ENCODE measurements around the gene SLC38A10.

SLC38A10 gene

DNA sequence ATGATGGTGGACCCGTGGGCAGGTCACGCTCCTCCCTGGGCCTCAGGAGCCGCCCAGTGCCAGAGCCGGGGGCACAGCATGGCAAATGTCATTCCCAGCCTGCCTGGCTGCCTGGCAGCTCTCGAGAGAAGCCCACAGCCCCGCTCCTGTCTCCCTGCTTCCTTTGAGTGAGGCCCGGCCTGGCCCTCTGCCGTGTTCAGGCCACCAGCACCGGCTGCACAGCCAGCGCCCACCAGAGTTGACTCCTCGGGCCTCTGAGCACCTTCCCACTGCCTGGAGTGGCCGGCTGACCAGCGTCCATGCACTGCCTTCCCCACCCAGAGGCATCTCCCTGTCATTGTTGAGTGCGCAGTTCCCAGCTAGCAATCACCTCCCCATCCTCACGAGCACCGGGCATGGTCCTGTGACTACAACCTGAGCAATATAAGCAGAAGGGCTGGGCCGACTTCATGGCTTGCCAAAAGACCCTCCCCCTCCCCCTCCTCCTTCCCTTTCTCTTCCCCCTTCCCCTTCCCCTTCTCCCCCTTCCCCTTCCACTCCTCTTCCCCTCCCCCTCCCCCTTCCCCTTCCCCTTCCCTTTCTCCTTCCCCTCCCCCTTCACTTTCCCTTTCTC, 11.9 kb upstream of the SLC38A10 start:
- no peak for TF ChIP-seq CTCF (IDR thresholded peaks at IDR 0.05; ENCODE audit: control extremely low read depth, extremely low read depth, low read depth, missing control alignments)
- ChIA-PET CTCF (interaction anchor here (1.6 to 2.0 kb wide), 2 partner anchors 10 to 294 kb away, joined by 4 read pairs; no protein-coding TSS in a partner anchor), POLR2A (no interaction called here)
- no peak for DNase-seq (ENCODE audit: extremely low spot score)

DNA sequence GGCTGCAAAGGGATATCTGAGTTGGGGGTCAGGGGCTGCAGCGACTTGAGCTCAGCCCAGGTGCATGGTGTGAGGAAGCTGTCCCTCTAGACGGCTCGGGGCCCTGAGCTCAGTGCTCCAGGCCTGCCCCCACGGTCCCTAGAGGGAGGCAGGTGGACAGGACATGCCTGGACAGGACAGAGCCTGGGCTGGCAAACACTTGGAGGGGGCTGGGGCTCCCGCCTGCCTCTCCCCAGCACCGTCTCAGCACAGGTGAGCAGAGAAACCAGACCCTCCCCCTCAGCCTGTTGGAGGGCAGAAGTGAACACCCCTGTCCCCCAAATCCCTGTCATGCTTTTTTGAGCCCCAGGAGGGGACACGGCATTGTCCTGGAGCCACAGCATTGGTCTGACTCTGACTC, 11.4 kb upstream of the SLC38A10 start:
- CTCF ChIA-PET, result interaction anchor here (1.6 to 2.0 kb wide), 2 partner anchors 10 to 294 kb away, joined by 4 read pairs; no protein-coding TSS in a partner anchor
- DNase-seq (ENCODE audit: extremely low spot score), result no peak
- TF ChIP-seq CTCF (IDR thresholded peaks at IDR 0.05; ENCODE audit: control extremely low read depth, extremely low read depth, low read depth, missing control alignments), result no peak
- POLR2A ChIA-PET, result no interaction called here

- DNase-seq (ENCODE audit: extremely low spot score), result no peak
- no peak for TF ChIP-seq CTCF (IDR thresholded peaks at IDR 0.05; ENCODE audit: control extremely low read depth, extremely low read depth, low read depth, missing control alignments)
- ChIA-PET CTCF (interaction anchor here (0.9 to 2.0 kb wide), 5 partner anchors 9 to 296 kb away, joined by 3 to 5 read pairs (median 4); partner anchors contain the start of gene SLC38A10), POLR2A (no interaction called here)
Measured at GRCh38 chr17:81305051-81305630, 10.0 kb upstream of the SLC38A10 start.

DNA sequence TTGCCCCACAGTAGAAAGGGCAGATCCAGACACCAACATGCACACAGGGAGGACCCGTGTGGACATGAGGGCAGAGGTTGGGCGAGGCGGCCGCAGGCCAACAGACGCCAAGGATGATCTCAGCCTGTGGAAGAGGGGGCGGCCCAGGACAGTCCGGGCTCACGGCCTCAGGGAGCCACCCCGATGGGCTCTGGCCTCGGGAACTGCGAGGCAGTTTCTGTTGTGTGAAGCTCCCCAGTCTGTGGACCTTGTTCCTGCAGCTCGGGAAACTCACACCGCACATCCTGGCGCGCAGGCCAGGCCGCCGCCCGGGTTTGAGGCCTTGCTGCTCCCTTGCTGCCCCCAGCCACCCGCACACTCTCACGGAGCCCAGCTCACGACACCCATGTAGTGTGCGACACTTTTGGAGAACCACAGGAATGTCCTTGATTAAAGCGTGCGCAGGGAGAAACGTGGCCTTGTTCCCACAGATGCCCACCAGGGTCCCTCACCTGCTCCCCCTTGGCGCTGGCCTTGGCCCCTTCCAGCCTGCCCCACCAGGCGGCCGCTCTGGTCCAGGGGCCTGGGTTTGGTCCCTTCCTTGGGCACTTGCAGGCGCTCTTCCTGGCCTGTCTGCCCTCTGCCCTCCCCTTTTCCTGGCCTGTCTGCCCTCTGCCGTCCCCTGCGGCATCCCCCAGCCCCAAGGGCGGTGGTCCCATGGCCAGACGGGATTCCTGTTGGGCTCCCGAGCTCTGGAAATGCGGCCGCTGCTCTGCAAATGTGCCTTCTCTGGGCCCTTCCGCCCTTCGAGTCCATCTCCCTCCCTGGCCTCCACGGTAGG, 9.3 kb upstream of the SLC38A10 start:
- ChIA-PET POLR2A (no interaction called here), CTCF (interaction anchor here (1.1 kb wide), 1 partner anchor 19 kb away, joined by 3 read pairs; no protein-coding TSS in a partner anchor)
- DNase-seq (ENCODE audit: extremely low spot score), result no peak
- TF ChIP-seq CTCF (IDR thresholded peaks at IDR 0.05; ENCODE audit: control extremely low read depth, extremely low read depth, low read depth, missing control alignments), result no peak

DNA sequence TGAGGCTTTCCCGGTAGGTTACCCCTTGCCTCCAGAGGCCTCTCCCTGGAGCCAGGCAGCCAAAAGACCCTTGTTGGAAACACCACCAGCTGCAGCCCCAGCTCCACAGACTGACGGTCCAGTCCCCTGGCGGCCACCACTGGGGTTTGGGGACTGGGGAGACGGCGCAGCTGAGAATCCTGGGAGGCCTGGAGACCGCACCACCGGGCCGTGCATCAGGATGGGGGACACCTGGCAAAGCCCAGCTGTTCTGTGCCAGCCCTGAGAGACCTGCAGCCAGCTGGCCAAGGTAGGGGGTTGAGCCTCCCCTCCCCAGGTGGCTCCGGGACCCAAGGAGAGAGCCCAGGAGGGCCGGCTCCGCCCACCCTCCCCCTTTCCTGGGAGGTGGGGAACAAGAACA, 8.3 kb upstream of the SLC38A10 start:
- CTCF ChIA-PET, result interaction anchor here (1.2 kb wide), 2 partner anchors 10 to 11 kb away, joined by 3 read pairs; no protein-coding TSS in a partner anchor
- POLR2A ChIA-PET, result no interaction called here
- TF ChIP-seq CTCF (IDR thresholded peaks at IDR 0.05; ENCODE audit: control extremely low read depth, extremely low read depth, low read depth, missing control alignments), result no peak
- DNase-seq (ENCODE audit: extremely low spot score), result no peak

GRCh38 chr17:81302861-81303333, 7.8 kb upstream of the SLC38A10 start:
- DNase-seq (ENCODE audit: extremely low spot score), result no peak
- POLR2A ChIA-PET, result no interaction called here
- TF ChIP-seq CTCF (IDR thresholded peaks at IDR 0.05; ENCODE audit: control extremely low read depth, extremely low read depth, low read depth, missing control alignments), result no peak
- CTCF ChIA-PET, result interaction anchor here (1.2 kb wide), 2 partner anchors 9 to 11 kb away, joined by 3 read pairs; no protein-coding TSS in a partner anchor
